GM19025 (cell line): ENCODE results near the gene INTS13.
A peak's percentile ranks its signal among the peaks of the same experiment; 100 is the strongest.
"Not testable (repeated sequence)": the region's sequence is repeated elsewhere in the genome, so short reads cannot be mapped to it uniquely, and the experiment has no call there.

Source experiments
- ATAC-seq: cut with Tn5 transposase; IDR thresholded peaks from one replicate; pipeline ENCODE4 v1.9.1; 2021; ENCODE audit warnings: mild to moderate bottlenecking, low read depth, moderate library complexity; ENCODE audit not compliant: unreplicated experiment

The INTS13 gene

GRCh38 chr12:26936559-26937442 is 980 bp downstream of the INTS13 start:
- no peak for ATAC-seq

DNA sequence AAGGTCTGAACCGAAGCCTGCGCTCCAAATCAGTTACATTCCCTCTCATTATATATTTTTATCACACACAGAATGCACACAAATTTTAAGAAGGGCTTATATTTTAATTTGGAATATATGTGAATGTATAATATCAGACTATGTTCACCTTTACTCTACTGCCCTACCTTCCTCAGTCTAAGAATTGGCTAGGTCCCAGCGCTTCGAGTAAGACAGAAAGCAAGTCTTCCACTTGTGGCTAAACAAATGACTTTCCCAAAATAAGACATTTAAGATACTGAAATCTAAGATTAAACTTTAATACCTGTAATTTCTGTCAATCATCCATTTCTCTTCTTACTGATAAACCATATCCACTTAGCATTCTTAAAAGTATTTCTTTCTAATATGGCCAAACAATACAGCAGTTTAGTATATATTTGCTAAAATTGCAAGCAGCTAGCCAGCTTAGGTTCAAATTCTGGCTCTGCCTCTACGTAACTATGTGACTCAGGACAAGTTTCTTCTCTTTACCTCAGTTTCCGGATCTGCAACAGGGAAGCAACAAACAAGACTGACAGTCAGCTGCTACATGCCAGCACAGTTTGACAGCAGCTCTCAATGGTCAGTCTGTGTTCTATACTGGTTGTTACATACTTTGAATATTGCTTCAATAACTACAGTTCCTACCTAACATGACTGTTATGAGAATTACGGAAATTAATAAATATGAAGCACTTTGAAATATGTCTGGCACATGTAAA is 2.0 kb downstream of the INTS13 start:
- no peak for ATAC-seq

DNA sequence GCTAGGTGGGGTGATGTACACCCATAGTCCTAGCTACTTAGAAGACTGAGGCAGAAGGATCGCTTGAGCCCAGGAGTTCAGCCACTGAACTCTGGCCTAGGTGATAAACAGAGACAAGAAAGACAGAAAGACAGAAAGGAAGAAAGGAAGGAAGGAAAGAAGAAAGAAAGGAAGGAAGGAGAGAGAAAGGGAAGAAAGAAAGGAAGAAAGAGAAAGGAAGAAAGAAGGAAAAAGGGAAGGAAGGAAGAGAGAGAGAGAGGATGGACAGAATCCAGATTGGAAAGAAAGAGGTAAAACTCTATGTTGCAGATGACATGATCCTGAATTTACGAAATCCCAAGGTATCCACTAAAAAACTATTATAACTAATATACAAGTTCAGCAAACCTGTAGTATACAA is 8.2 kb downstream of the INTS13 start:
- ATAC-seq: no peak

- no peak for ATAC-seq
Measured at GRCh38 chr12:26928661-26929060, 9.1 kb downstream of the INTS13 start.

DNA sequence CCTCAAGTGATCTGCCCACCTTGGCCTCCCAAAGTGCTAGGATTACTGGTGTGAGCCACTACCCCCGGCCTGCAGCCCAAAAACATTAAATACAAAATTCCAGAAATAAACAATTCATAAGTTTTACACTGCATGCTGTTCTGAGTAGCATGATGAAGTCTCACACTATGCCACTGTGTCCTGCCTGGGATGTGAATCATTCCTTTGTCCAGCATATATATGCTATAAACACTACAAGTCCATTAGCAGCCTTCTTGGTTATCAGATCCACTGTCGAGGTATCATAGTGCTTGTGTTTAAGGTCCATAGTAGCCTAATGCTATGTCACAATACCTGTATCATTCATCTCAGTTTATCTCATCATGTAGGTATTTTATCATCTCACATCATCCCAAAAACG is 15.9 kb downstream of the INTS13 start:
- no peak for ATAC-seq

- no peak for ATAC-seq
Measured at GRCh38 chr12:26919216-26919555, 18.6 kb downstream of the INTS13 start.

GRCh38 chr12:26918321-26919215 is 19.2 kb downstream of the INTS13 start:
- ATAC-seq: no peak

GRCh38 chr12:26906704-26907103 is 31.1 kb downstream of the INTS13 start:
- no peak for ATAC-seq

DNA sequence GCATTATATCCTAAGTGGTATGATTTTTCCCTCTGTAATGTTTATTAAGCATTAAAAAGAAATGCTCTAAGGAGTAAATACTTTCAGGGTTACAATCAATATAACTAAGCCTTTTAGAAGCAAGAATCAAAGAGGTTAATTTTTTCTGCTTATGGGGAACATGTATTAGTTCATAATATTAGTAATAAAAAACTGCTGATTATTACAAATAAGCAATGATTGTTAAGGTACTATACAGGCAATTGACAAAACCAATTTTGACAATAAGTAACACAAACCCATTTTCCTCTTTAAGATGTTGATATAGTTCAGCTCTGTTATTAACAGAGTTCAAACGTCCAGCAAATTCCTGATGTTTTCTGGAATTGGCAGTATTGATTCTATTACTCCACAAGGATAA is 31.8 kb downstream of the INTS13 start:
- ATAC-seq: no peak

GRCh38 chr12:26903396-26903795 is 34.4 kb downstream of the INTS13 start:
- not testable (repeated sequence) for ATAC-seq

GRCh38 chr12:26896913-26897312 is 40.9 kb downstream of the INTS13 start:
- ATAC-seq: no peak

GRCh38 chr12:26895672-26896071 is 42.1 kb downstream of the INTS13 start:
- ATAC-seq: no peak

GRCh38 chr12:26891704-26892103 is 46.1 kb downstream of the INTS13 start:
- no peak for ATAC-seq

DNA sequence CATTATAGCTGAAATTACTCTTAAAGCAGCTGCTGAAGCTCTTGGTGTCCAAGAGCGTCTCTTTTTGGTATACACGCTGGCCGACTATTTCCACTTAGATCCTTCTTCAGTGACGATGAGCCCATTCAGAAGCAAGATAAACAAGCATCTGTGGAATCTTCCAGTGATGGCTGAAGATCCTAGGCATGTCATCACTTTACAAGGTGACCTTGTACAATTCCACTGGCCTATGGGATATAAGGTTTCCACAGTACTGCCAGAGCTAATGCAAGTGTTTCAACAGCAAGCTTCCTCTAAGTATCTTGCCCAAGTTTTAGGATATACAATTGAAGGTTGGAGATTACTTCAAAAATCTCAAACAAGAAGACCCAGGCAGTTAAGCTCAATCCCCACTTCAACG is 47.0 kb downstream of the INTS13 start:
- ATAC-seq: no peak

DNA sequence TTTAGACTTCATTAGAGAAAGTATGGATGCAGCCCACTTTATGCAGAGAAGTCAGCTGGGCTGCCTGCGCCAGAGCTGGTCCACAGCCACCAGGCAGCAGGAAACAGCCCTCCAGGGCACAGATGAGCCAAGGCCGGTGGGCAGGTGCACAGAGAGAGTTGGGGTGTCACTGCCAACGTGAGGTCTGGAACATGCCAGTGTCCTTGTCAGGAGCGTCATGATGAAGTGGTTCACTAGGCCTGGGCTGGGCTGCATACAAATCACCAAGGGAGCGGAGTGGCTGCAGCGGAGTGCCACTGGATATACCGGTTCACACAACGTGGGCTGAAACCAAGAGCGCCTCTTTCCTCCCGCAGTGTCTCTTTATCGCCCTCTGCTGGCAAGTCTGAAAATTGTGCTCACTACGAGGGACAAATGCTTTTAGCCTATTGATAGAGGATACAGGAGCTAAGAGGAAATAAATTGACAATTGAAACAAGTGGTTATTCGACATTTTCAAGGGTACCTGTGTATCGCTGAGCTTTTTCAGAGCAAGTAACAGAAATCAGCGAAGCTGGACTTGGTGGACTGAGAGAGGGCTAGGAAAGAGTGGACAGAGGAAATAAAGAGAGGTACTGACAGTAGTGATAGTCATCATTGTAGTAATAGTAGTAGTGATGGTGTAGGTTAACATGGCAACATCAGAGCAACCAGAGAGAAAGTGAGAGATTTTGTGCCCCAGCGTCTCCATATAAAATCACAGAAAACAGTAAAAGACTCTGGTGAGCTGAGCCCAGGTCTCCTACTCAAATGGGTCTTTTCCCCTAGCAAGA is 52.8 kb downstream of the INTS13 start:
- peak; percentile 81 for ATAC-seq

DNA sequence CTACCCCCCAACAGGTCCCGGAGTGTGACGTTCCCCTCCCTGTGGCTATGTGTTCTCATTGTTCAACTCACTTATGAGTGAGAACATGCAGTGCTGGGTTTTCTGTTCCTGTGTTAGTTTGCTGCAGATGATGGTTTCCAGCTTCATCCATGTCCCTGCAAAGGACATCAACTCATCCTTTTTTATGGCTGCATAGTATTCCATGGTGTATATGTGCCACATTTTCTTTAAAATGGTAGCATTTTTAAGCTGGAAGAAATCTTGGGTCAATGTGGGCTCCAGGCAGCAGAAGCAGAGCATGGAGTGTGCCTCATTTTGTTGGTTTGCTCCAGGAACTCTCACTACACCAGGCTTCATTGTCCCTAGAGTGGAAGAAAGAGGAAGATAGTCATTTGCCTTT is 57.2 kb downstream of the INTS13 start:
- no peak for ATAC-seq

DNA sequence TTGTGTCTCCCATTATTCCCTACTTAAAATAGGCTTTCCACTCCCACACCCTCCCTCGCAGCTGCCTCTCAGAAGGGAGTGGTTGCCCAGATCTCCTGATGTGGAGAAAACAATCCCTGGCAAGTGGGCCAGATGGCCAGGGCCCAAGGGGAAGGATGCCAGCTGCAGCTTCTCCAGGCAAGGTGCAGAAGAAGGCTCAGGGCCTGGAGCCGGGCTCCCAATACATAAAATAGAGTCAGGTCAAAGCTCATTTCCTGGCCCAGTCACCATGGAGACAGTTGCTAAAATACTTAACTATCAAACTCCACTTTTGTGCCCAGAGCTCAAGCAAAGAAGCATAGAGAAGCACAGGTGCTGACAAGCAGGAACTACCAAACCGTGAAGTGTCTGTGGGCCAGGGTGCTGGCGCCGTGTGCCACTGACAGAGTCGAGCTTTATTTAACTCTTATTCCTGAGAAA is 59.1 kb downstream of the INTS13 start:
- ATAC-seq: peak; percentile 56

GRCh38 chr12:26874501-26875296 is 63.1 kb downstream of the INTS13 start:
- peak; percentile 59 for ATAC-seq

DNA sequence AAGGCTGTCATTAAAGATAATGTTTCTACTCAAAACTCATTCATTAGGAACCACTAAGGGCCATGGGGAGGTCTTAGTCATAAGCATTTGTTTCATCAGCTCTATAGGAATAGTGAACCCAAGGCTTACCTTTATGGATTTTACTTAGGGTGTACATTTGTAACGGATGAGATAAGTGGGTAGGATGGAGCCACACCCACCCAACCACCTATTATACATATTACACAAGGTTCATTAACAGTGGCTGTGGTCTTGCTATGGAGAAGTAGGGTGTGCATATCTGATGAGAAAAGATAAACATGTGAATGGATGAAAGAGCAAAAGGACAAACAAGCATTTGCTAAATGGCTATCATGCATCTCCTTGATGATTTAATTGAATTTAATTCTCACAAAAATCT is 65.2 kb downstream of the INTS13 start:
- no peak for ATAC-seq
